HepG2 (cell line): ENCODE results near the gene NEU4. TPM values are rescaled to one million over a fixed set of nuclear protein-coding genes. Genes with fewer than 3 reads are reported as not detected.

Source experiments
- HOXD1 ChIP-seq: sonication (generic); formaldehyde crosslinking; IDR thresholded peaks from 2 replicates; pipeline ENCODE4 v1.5.0; 2020; ENCODE audit warnings: missing genetic modification reagents
- PTBP1 ChIP-seq: fragments of 200-400 bp; formaldehyde crosslinking; IDR thresholded peaks from 2 replicates; pipeline ENCODE4 v1.6.1; 2018; ENCODE audit warnings: low read length, low read depth; ENCODE audit not compliant: poor library complexity, severe bottlenecking
- ZBTB3 ChIP-seq: sonication (generic); formaldehyde crosslinking; IDR thresholded peaks from 2 replicates; pipeline ENCODE4 v1.4.0; 2020; ENCODE audit warnings: low read depth, mild to moderate bottlenecking, moderate library complexity, missing genetic modification reagents, borderline replicate concordance
- ZBTB40 ChIP-seq, 2 experiments: fragments of 450-650 bp in 1 of 2; sonication (generic) in 1 of 2; formaldehyde crosslinking in 1 of 2; IDR thresholded peaks; 2 replicates each; pipeline versions ENCODE4 v1.6.1 to v1.8.0; 2016 to 2022; ENCODE audit warnings: antibody characterized with exemption in 1 of 2, mild to moderate bottlenecking in 1 of 2, missing genetic modification reagents in 1 of 2
- ZNF275 ChIP-seq: sonication (generic); formaldehyde crosslinking; IDR thresholded peaks from 2 replicates; pipeline ENCODE4 v1.8.0; 2022; ENCODE audit warnings: missing genetic modification reagents, mild to moderate bottlenecking, inconsistent platforms, borderline replicate concordance
- polyA plus RNA-seq, 8 experiments: library from polyadenylated mRNA; depleted of rRNA in 3 of 8; stranded (reverse) in 7 of 8; unstranded in 1 of 8; fragments of >200 nt; fragmentation: Illumina TruSeq in 4 of 8; extraction: Trizol in 4 of 8; gene quantifications; 2 replicates each; pipeline versions ENCODE4 v1.2.1 to v1.2.3, GENCODE V29; 2011 to 2016; ENCODE audit warnings: low read depth in 4 of 8, missing spikeins in 1 of 8, mixed read lengths in 1 of 8; ENCODE audit not compliant: insufficient read depth in 1 of 8
- total RNA-seq, 5 experiments: library from RNA; depleted of rRNA; stranded (reverse); fragments of >200 nt; fragmentation: Illumina TruSeq; extraction: Trizol; gene quantifications; 2 replicates each; pipeline ENCODE4 v1.2.3, GENCODE V29; 2016; ENCODE audit warnings: low read depth in 1 of 5
- TF ChIP-seq, protein P1 (sequence below): sonication (generic); formaldehyde crosslinking; IDR thresholded peaks from 2 replicates; pipeline ENCODE4 v1.4.0; 2020; ENCODE audit warnings: low read depth, mild to moderate bottlenecking, missing genetic modification reagents
- TF ChIP-seq, protein P2 (sequence below): sonication (generic); formaldehyde crosslinking; IDR thresholded peaks from 2 replicates; pipeline ENCODE4 v1.4.0; 2020; ENCODE audit warnings: mild to moderate bottlenecking, missing genetic modification reagents, borderline replicate concordance
- TF ChIP-seq, protein P3 (sequence below): IDR thresholded peaks from 2 replicates; pipeline ENCODE4 v1.6.1; 2016; ENCODE audit warnings: mild to moderate bottlenecking, missing biosample characterization, missing genetic modification reagents

NEU4 gene
- total and polyA plus RNA-seq, 2 of the 13 experiments (the other 11 are each of a cell fraction or from before 2014, with no cell fraction given): 53.5 to 107 TPM

DNA sequence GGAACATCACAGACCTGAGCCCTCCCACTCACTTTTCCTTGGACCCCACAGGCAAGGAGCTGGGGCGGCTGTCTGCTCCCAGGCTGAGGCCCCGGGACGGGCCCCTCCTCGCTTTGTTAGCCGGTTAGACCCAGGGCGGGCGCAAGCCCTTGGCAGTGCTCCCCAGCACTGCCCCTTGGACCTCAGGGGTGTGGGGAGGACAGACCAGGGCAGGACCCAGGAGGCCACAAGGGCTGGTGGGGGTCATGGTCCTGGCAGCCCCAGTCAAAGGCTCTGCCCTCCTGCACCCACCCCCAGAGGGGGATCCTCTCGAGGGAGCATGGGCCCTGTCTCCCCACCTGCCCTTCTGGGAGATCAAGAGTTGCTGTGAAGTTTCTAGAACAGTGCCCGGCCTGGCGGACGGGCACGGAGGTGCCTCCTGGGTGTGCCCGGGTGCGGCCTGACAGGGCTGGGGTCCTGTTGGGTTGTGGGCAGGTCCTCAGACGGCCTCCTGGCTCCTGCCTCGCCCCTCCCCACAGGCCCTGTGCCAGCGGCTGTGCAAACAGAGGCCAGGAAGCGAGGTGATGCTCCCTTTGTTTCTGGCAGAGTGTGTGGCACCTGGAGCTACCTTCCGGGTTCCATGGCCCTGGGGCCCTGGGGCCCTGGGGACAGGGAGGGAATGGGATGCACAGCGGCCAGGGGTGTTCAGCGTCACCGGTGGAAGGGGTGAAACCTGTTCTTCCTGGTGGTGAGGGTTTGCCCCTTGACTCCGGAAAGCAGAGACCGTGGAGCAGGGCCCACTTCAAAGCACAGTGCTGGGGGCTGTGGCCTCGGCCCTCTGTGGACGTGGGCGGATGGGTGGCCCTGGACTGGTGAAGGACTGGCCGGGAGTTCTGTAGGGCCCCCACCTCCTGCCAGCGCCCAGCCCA, 35.2 kb upstream of the NEU4 start (continued):
- TF ChIP-seq, protein P1, sequence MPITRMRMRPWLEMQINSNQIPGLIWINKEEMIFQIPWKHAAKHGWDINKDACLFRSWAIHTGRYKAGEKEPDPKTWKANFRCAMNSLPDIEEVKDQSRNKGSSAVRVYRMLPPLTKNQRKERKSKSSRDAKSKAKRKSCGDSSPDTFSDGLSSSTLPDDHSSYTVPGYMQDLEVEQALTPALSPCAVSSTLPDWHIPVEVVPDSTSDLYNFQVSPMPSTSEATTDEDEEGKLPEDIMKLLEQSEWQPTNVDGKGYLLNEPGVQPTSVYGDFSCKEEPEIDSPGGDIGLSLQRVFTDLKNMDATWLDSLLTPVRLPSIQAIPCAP (CRISPR knock-in tag): no peak
- TF ChIP-seq, protein P2, sequence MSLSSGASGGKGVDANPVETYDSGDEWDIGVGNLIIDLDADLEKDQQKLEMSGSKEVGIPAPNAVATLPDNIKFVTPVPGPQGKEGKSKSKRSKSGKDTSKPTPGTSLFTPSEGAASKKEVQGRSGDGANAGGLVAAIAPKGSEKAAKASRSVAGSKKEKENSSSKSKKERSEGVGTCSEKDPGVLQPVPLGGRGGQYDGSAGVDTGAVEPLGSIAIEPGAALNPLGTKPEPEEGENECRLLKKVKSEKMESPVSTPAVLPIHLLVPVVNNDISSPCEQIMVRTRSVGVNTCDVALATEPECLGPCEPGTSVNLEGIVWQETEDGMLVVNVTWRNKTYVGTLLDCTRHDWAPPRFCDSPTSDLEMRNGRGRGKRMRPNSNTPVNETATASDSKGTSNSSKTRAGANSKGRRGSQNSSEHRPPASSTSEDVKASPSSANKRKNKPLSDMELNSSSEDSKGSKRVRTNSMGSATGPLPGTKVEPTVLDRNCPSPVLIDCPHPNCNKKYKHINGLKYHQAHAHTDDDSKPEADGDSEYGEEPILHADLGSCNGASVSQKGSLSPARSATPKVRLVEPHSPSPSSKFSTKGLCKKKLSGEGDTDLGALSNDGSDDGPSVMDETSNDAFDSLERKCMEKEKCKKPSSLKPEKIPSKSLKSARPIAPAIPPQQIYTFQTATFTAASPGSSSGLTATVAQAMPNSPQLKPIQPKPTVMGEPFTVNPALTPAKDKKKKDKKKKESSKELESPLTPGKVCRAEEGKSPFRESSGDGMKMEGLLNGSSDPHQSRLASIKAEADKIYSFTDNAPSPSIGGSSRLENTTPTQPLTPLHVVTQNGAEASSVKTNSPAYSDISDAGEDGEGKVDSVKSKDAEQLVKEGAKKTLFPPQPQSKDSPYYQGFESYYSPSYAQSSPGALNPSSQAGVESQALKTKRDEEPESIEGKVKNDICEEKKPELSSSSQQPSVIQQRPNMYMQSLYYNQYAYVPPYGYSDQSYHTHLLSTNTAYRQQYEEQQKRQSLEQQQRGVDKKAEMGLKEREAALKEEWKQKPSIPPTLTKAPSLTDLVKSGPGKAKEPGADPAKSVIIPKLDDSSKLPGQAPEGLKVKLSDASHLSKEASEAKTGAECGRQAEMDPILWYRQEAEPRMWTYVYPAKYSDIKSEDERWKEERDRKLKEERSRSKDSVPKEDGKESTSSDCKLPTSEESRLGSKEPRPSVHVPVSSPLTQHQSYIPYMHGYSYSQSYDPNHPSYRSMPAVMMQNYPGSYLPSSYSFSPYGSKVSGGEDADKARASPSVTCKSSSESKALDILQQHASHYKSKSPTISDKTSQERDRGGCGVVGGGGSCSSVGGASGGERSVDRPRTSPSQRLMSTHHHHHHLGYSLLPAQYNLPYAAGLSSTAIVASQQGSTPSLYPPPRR (CRISPR knock-in tag): peak; percentile 7; the same call in 1 of the 2 replicates
- TF ChIP-seq PTBP1: peak; percentile 46
- no peak; the same call in 1 of the 2 replicates for TF ChIP-seq HOXD1 (CRISPR knock-in tag)
- TF ChIP-seq, protein P3, sequence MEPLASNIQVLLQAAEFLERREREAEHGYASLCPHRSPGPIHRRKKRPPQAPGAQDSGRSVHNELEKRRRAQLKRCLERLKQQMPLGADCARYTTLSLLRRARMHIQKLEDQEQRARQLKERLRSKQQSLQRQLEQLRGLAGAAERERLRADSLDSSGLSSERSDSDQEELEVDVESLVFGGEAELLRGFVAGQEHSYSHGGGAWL (CRISPR knock-in tag): peak; percentile 76
- no peak for TF ChIP-seq ZBTB3 (CRISPR knock-in tag)
- TF ChIP-seq ZNF275 (CRISPR knock-in tag): no peak
- no peak for TF ChIP-seq ZBTB40 (IDR thresholded peaks at IDR 0.05)
- no peak for TF ChIP-seq ZBTB40 (CRISPR knock-in tag; IDR thresholded peaks at IDR 0.05)
